H1 (cell line): ENCODE measurements around the gene NFIA. TPM values are rescaled to one million over a fixed set of nuclear protein-coding genes. Genes with fewer than 3 reads are reported as not detected.

ENCODE experiments used
- CTCF ChIA-PET: fragments of 300-600 bp; sonication (Branson Sonifier 250); formaldehyde crosslinking; loops from one replicate; lab custom pipeline; 2021; ENCODE audit not compliant: partially characterized antibody; lab: Charles Lee
- POLR2A ChIA-PET: fragments of 300-600 bp; sonication (Branson Sonifier 250); formaldehyde crosslinking; loops from one replicate; lab custom pipeline; 2021; ENCODE audit warnings: inconsistent platforms; ENCODE audit not compliant: partially characterized antibody; lab: Charles Lee
- DNase-seq, 2 experiments: peaks; one replicate each; pipeline versions ENCODE4 v3.0.0 to v3.0.0-alpha.2; 2010 to 2022; ENCODE audit warnings: low spot score in 2 of 2, low read depth in 1 of 2, mixed read lengths in 1 of 2
- FAIRE-seq: peaks from 2 replicates; lab custom pipeline; 2011; peaks lifted over from hg19 to GRCh38; lab: Jason Lieb, UNC
- H2AFZ ChIP-seq: 2 replicates; pipeline ENCODE4 v1.8.1; 2012; ENCODE audit warnings: low read length, inconsistent platforms
- H2AK5ac ChIP-seq: 2 replicates; pipeline ENCODE4 v1.6.1; 2013; ENCODE audit warnings: low read depth, low read length
- H2BK120ac ChIP-seq: replicated peaks from 2 replicates; pipeline ENCODE3; 2013; ENCODE audit warnings: low read depth, low read length, inconsistent platforms
- H2BK12ac ChIP-seq: 2 replicates; pipeline ENCODE4 v1.6.1; 2013; ENCODE audit warnings: low read depth, low read length
- H2BK15ac ChIP-seq: 2 replicates; pipeline ENCODE4 v1.6.1; 2013; ENCODE audit warnings: low read length
- H2BK20ac ChIP-seq: 2 replicates; pipeline ENCODE4 v1.6.1; 2013; ENCODE audit warnings: low read length
- H2BK5ac ChIP-seq: 2 replicates; pipeline ENCODE4 v1.6.1; 2013; ENCODE audit warnings: low read depth, low read length
- H3K14ac ChIP-seq: 2 replicates; pipeline ENCODE4 v1.6.1; 2013; ENCODE audit warnings: inconsistent platforms; ENCODE audit not compliant: insufficient read length
- H3K18ac ChIP-seq: 2 replicates; pipeline ENCODE4 v1.6.1; 2013; ENCODE audit warnings: low read length; ENCODE audit errors: extremely low read depth
- H3K23ac ChIP-seq: 2 replicates; pipeline ENCODE4 v1.6.1; 2013; ENCODE audit warnings: inconsistent platforms; ENCODE audit not compliant: insufficient read length
- H3K23me2 ChIP-seq: 2 replicates; pipeline ENCODE4 v1.6.1; 2013; ENCODE audit warnings: low read depth, low read length
- H3K27ac ChIP-seq: 2 replicates; pipeline ENCODE4 v1.6.1; 2011; ENCODE audit warnings: low read depth, low read length, inconsistent platforms
- H3K27me3 ChIP-seq, 4 experiments: replicated peaks in 1 of 4; 1 replicate in 1 of 4; 2 replicates in 3 of 4; pipeline versions ENCODE4 v1.6.1 to v1.8.1; 2011 to 2013; ENCODE audit warnings: low read length in 3 of 4, mild to moderate bottlenecking in 3 of 4, inconsistent platforms in 2 of 4, mixed read lengths in 2 of 4, moderate library complexity in 1 of 4; ENCODE audit not compliant: control insufficient read depth in 3 of 4, insufficient read depth in 3 of 4; ENCODE audit errors: extremely low read depth in 1 of 4
- H3K36me3 ChIP-seq, 4 experiments: 2 replicates each; pipeline versions ENCODE4 v1.6.1 to v1.8.1; 2011 to 2013; ENCODE audit warnings: mild to moderate bottlenecking in 4 of 4, low read length in 3 of 4, moderate library complexity in 2 of 4, control low read depth in 1 of 4, inconsistent platforms in 1 of 4; ENCODE audit not compliant: insufficient read depth in 4 of 4, control insufficient read depth in 2 of 4
- H3K4ac ChIP-seq: replicated peaks from 2 replicates; pipeline ENCODE3; 2013; ENCODE audit warnings: low read length, low read depth, mixed read lengths, inconsistent platforms; ENCODE audit not compliant: insufficient read length
- H3K4me1 ChIP-seq, 4 experiments: replicated peaks in 1 of 4; 1 replicate in 1 of 4; 2 replicates in 3 of 4; pipeline versions ENCODE4 v1.6.1 to v1.8.1; 2011 to 2013; ENCODE audit warnings: low read length in 3 of 4, inconsistent platforms in 2 of 4, mixed read lengths in 1 of 4; ENCODE audit not compliant: insufficient read depth in 4 of 4, control insufficient read depth in 3 of 4
- H3K4me2 ChIP-seq, 2 experiments: 2 replicates each; pipeline versions ENCODE4 v1.6.1 to v1.8.1; 2011 to 2013; ENCODE audit warnings: low read depth in 2 of 2, low read length in 2 of 2, control low read depth in 1 of 2, inconsistent platforms in 1 of 2, mild to moderate bottlenecking in 1 of 2; ENCODE audit not compliant: insufficient read depth in 1 of 2
- H3K4me3 ChIP-seq, 4 experiments: fragments of 200-600, 300-600 bp in 1 of 4; sonication (generic), shearing (Covaris generic), sonication (Bioruptor Twin) in 1 of 4; 2 replicates each; pipeline versions ENCODE4 v1.5.1 to v1.8.1; 2011 to 2016; ENCODE audit warnings: low read length in 4 of 4, low read depth in 3 of 4, control low read depth in 2 of 4, inconsistent platforms in 2 of 4, mild to moderate bottlenecking in 2 of 4, mixed read lengths in 1 of 4, moderate library complexity in 1 of 4; ENCODE audit not compliant: insufficient read depth in 2 of 4; ENCODE audit errors: extremely low read depth in 1 of 4
- H3K56ac ChIP-seq: replicated peaks from 2 replicates; pipeline ENCODE3; 2013; ENCODE audit warnings: low read depth, mild to moderate bottlenecking, mixed read lengths, low read length, inconsistent platforms; ENCODE audit not compliant: insufficient read length
- H3K79me1 ChIP-seq: 2 replicates; pipeline ENCODE4 v1.6.1; 2013; ENCODE audit warnings: low read depth, low read length, control low read depth
- H3K79me2 ChIP-seq, 2 experiments: 2 replicates each; pipeline versions ENCODE4 v1.6.1 to v1.8.1; 2012 to 2013; ENCODE audit warnings: low read length in 2 of 2, mild to moderate bottlenecking in 2 of 2, inconsistent platforms in 1 of 2; ENCODE audit not compliant: insufficient read depth in 2 of 2, control insufficient read depth in 1 of 2
- H3K9ac ChIP-seq, 4 experiments: replicated peaks in 1 of 4; 1 replicate in 1 of 4; 2 replicates in 3 of 4; pipeline versions ENCODE4 v1.6.1 to v1.8.1; 2011 to 2013; ENCODE audit warnings: low read depth in 3 of 4, low read length in 3 of 4, control low read depth in 2 of 4, mild to moderate bottlenecking in 2 of 4, moderate library complexity in 2 of 4, inconsistent platforms in 1 of 4; ENCODE audit errors: extremely low read depth in 1 of 4
- H3K9me3 ChIP-seq, 2 experiments: 2 replicates each; pipeline versions ENCODE4 v1.6.1 to v1.8.1; 2012 to 2013; ENCODE audit warnings: mild to moderate bottlenecking in 2 of 2, moderate library complexity in 2 of 2, control low read depth in 1 of 2, inconsistent platforms in 1 of 2, low read depth in 1 of 2, low read length in 1 of 2, mixed read lengths in 1 of 2; ENCODE audit not compliant: insufficient read depth in 2 of 2
- H4K20me1 ChIP-seq, 2 experiments: replicated peaks in 1 of 2; 2 replicates each; pipeline versions ENCODE3 to v1.8.1; 2011 to 2013; ENCODE audit warnings: inconsistent platforms in 2 of 2, low read length in 2 of 2, mild to moderate bottlenecking in 1 of 2; ENCODE audit not compliant: insufficient read depth in 2 of 2, control insufficient read depth in 1 of 2
- H4K5ac ChIP-seq: 2 replicates; pipeline ENCODE4 v1.6.1; 2013; ENCODE audit warnings: low read length, low read depth, mixed read lengths, inconsistent platforms; ENCODE audit not compliant: insufficient read length
- H4K8ac ChIP-seq: 2 replicates; pipeline ENCODE4 v1.8.0; 2013; ENCODE audit warnings: mild to moderate bottlenecking, moderate library complexity, low read length, inconsistent platforms; ENCODE audit not compliant: insufficient read depth; ENCODE audit errors: extremely low read depth
- H4K91ac ChIP-seq: replicated peaks from 2 replicates; pipeline ENCODE3; 2013; ENCODE audit warnings: low read length, mixed read lengths, inconsistent platforms; ENCODE audit not compliant: insufficient read length
- ATF2 ChIP-seq: IDR thresholded peaks from 2 replicates; pipeline ENCODE4 v1.6.1; 2012; ENCODE audit warnings: low read length, inconsistent platforms
- BACH1 ChIP-seq: IDR thresholded peaks from 2 replicates; pipeline ENCODE4 v1.6.1; 2012; ENCODE audit warnings: low read length, improper control_type of control experiment
- CEBPB ChIP-seq: IDR thresholded peaks from 2 replicates; pipeline ENCODE4 v1.6.1; 2012; ENCODE audit warnings: low read depth, low read length
- CREB1 ChIP-seq: IDR thresholded peaks from 2 replicates; pipeline ENCODE4 v1.6.1; 2012; ENCODE audit warnings: inconsistent platforms
- EGR1 ChIP-seq: IDR thresholded peaks from 2 replicates; pipeline ENCODE4 v1.6.1; 2011; ENCODE audit warnings: low read depth, low read length, borderline replicate concordance
- EP300 ChIP-seq, 2 experiments: IDR thresholded peaks; 1 replicate in 1 of 2; 2 replicates in 1 of 2; pipeline ENCODE4 v1.6.1; 2011 to 2012; ENCODE audit warnings: low read depth in 2 of 2, low read length in 2 of 2, mild to moderate bottlenecking in 2 of 2, borderline replicate concordance in 1 of 2, inconsistent platforms in 1 of 2, moderate library complexity in 1 of 2
- GABPA ChIP-seq: IDR thresholded peaks from 2 replicates; pipeline ENCODE4 v1.6.1; 2011; ENCODE audit warnings: mild to moderate bottlenecking, low read length, moderate library complexity, borderline replicate concordance; ENCODE audit not compliant: insufficient read depth
- PHF8 ChIP-seq: fragments of 200-600 bp; sonication (generic); conservative IDR thresholded peaks from 2 replicates; pipeline ENCODE4 v1.7.1; 2012; ENCODE audit warnings: low read depth, mild to moderate bottlenecking, inconsistent platforms, low read length, moderate library complexity
- RFX5 ChIP-seq: IDR thresholded peaks from 2 replicates; pipeline ENCODE4 v1.6.1; 2011; ENCODE audit warnings: low read depth, low read length, improper control_type of control experiment, borderline replicate concordance
- SIX5 ChIP-seq: IDR thresholded peaks from 2 replicates; pipeline ENCODE4 v1.6.1; 2011; ENCODE audit warnings: mild to moderate bottlenecking, low read depth, low read length
- SP2 ChIP-seq: IDR thresholded peaks from 2 replicates; pipeline ENCODE4 v1.6.1; 2012; ENCODE audit warnings: mild to moderate bottlenecking, low read length, inconsistent platforms
- TBP ChIP-seq: IDR thresholded peaks from 2 replicates; pipeline ENCODE4 v1.6.1; 2011; ENCODE audit warnings: low read depth, low read length, improper control_type of control experiment
- TCF12 ChIP-seq: IDR thresholded peaks from 2 replicates; pipeline ENCODE4 v1.6.1; 2011; ENCODE audit warnings: low read depth, mild to moderate bottlenecking, low read length
- TEAD4 ChIP-seq: IDR thresholded peaks from 2 replicates; pipeline ENCODE4 v1.6.1; 2012; ENCODE audit warnings: low read depth, low read length, inconsistent platforms, mixed read lengths
- WGBS, 2 experiments: shearing (Covaris generic) in 1 of 2; methylation state at CpG; one replicate each; pipeline versions ENCODE4 v1.1.6 to v1.1.7; 2013 to 2015; ENCODE audit warnings: low lambda C conversion rate in 2 of 2, mixed read lengths in 2 of 2, inconsistent platforms in 1 of 2, low coverage in 1 of 2, missing lambda C conversion rate in 1 of 2; ENCODE audit not compliant: insufficient replicate concordance in 2 of 2, insufficient coverage in 1 of 2, insufficient read length in 1 of 2; ENCODE audit errors: extremely low coverage in 1 of 2, missing lambda C conversion rate in 1 of 2; 5-methylcytosine and 5-hydroxymethylcytosine counted together
- polyA plus RNA-seq, 7 experiments: library from polyadenylated mRNA; depleted of rRNA in 3 of 7; stranded (reverse) in 5 of 7; unstranded in 2 of 7; fragments of >200 nt in 5 of 7; fragments of 200-250 nt in 2 of 7; gene quantifications; 1 replicate in 5 of 7; 2 replicates in 1 of 7; 4 replicates in 1 of 7; pipeline versions ENCODE4 v1.2.1 to v1.2.3, GENCODE V29; 2011 to 2013; ENCODE audit warnings: missing spikeins in 2 of 7, mixed read lengths in 2 of 7
- total RNA-seq: library from RNA; stranded (reverse); fragmentation: NEBNext Ultra II Directional; extraction: Animal tissue kit (Norgen Biotek cat#: 25700); gene quantifications from 2 replicates; pipeline ENCODE4 v1.2.1, GENCODE V29; 2021

NFIA gene
- total and polyA plus RNA-seq, 2 of the 8 experiments (the other 6 are each of a cell fraction or from before 2014, with no cell fraction given): 1.8 to 2.3 TPM

GRCh38 chr1:61293197-61293596 lies 210.8 kb downstream of the NFIA start:
- H3K27ac ChIP-seq: no peak overlapping the region
- peaks cover 0 to 30% (median 19%) of the 10 kb centered on the region in 4 experiments for H3K4me1 ChIP-seq
- no peak overlapping the region for H3K4ac ChIP-seq
- H2BK15ac ChIP-seq: no peak overlapping the region
- H2BK5ac ChIP-seq: no peak overlapping the region
- no peak overlapping the region for H4K91ac ChIP-seq
- no peak overlapping the region for H3K18ac ChIP-seq
- POLR2A ChIA-PET: interaction anchor here (0.6 kb wide), 1 partner anchor 19 kb away, joined by 4 read pairs; no protein-coding TSS in a partner anchor
- no peak overlapping the region for H4K8ac ChIP-seq
- H4K20me1 ChIP-seq: no peaks in the 10 kb centered on the region
- no peaks in the 10 kb centered on the region for H3K23me2 ChIP-seq
- no peaks in the 10 kb centered on the region for H3K27me3 ChIP-seq
- H3K79me1 ChIP-seq: no peaks in the 10 kb centered on the region
- WGBS, 2 experiments: 91% methylated on average over 2 of the region's 2 CpGs; no CpG with 5 or more reads in 1 of the 2 experiments
- H3K4me3 ChIP-seq: no peak overlapping the region
- H2BK12ac ChIP-seq: 0 out of 2 replicates have a peak overlapping the region, but pooled peaks have one; percentile 20
- H3K23ac ChIP-seq: no peak overlapping the region
- no peak overlapping the region for H3K9ac ChIP-seq
- no peak overlapping the region for H3K56ac ChIP-seq
- FAIRE-seq (no peak), DNase-seq (no peak)
- H3K14ac ChIP-seq: no peak overlapping the region
- no peaks in the 10 kb centered on the region for H3K79me2 ChIP-seq
- H2BK20ac ChIP-seq: no peak overlapping the region
- CTCF ChIA-PET: interaction anchor here (0.6 kb wide), 1 partner anchor 43 kb away, joined by 3 read pairs; no protein-coding TSS in a partner anchor
- 0 out of 4 replicates have a peak, but pooled peaks cover 0 to under 1% of the 10 kb centered on the region in 2 experiments for H3K9me3 ChIP-seq
- H2AK5ac ChIP-seq: no peak overlapping the region
- H3K4me2 ChIP-seq: no peak overlapping the region
- H3K36me3 ChIP-seq: no peaks in the 10 kb centered on the region
- H2AFZ ChIP-seq: no peak overlapping the region
- no peak overlapping the region for H4K5ac ChIP-seq
- H2BK120ac ChIP-seq: no peak overlapping the region
- TF ChIP-seq EP300 (IDR thresholded peaks at IDR 0.05; ENCODE audit: borderline replicate concordance in 1 of 2, low read depth in 2 of 2, low read length in 2 of 2): no peak
- TF ChIP-seq TCF12: no peak
- no peak for TF ChIP-seq SP2
- TF ChIP-seq CREB1: no peak
- TF ChIP-seq TEAD4: no peak
- no peak for TF ChIP-seq CEBPB
- no peak for TF ChIP-seq RFX5
- no peak for TF ChIP-seq BACH1
- TF ChIP-seq PHF8: no peak
- no peak for TF ChIP-seq EGR1
- TF ChIP-seq ATF2: no peak
- TF ChIP-seq TBP: no peak
- TF ChIP-seq GABPA: no peak
- no peak for TF ChIP-seq SIX5
